HG03432 (cell line): ENCODE results near the gene CYP39A1.

ENCODE experiments used
- ATAC-seq: cut with Tn5 transposase; IDR thresholded peaks from one replicate; pipeline ENCODE4 v1.9.1; 2021; ENCODE audit warnings: mild to moderate bottlenecking, moderate library complexity; ENCODE audit not compliant: unreplicated experiment

The CYP39A1 gene

GRCh38 chr6:46652603-46653438, at the start of gene CYP39A1, which contains the start of gene SLC25A27:
TSS of gene CYP39A1 (minus strand) at chr6:46652818. CDS start at chr6:46652582, 236 bp downstream.
TSS of gene SLC25A27 (plus strand) at chr6:46652975. CDS start at chr6:46653193, 218 bp downstream.
- peak; percentile 100 for ATAC-seq

- no peak for ATAC-seq
Observed at GRCh38 chr6:46699970-46700369, 47.4 kb upstream of the CYP39A1 start.

- no peak for ATAC-seq
Observed at GRCh38 chr6:46690911-46691451, 38.4 kb upstream of the CYP39A1 start.

- no peak for ATAC-seq
Observed at GRCh38 chr6:46690141-46690755, 37.6 kb upstream of the CYP39A1 start.

GRCh38 chr6:46689657-46690056, 37.0 kb upstream of the CYP39A1 start:
- ATAC-seq = no peak

GRCh38 chr6:46688966-46689335, 36.3 kb upstream of the CYP39A1 start:
- no peak for ATAC-seq

GRCh38 chr6:46688117-46688965, 35.7 kb upstream of the CYP39A1 start:
- ATAC-seq = no peak

- no peak for ATAC-seq
Observed at GRCh38 chr6:46687619-46688097, 35.0 kb upstream of the CYP39A1 start, which contains the start of gene TDRD6. TSS of gene TDRD6 (plus strand) at chr6:46687885. CDS start at chr6:46688129, 244 bp downstream.

- ATAC-seq = no peak
Observed at GRCh38 chr6:46684771-46685170, 32.2 kb upstream of the CYP39A1 start.

- ATAC-seq = no peak
Observed at GRCh38 chr6:46677314-46677654, 24.7 kb upstream of the CYP39A1 start.

GRCh38 chr6:46676604-46677313, 24.1 kb upstream of the CYP39A1 start:
- no peak for ATAC-seq

GRCh38 chr6:46674410-46674809, 21.8 kb upstream of the CYP39A1 start:
- no peak for ATAC-seq

GRCh38 chr6:46667377-46667776, 14.8 kb upstream of the CYP39A1 start:
- ATAC-seq = no peak

GRCh38 chr6:46661483-46661882, 8.9 kb upstream of the CYP39A1 start:
- ATAC-seq = no peak

GRCh38 chr6:46657642-46658041, 5.0 kb upstream of the CYP39A1 start:
- no peak for ATAC-seq

GRCh38 chr6:46655803-46656202, 3.2 kb upstream of the CYP39A1 start:
- no peak for ATAC-seq

GRCh38 chr6:46653439-46654195, 999 bp upstream of the CYP39A1 start:
- no peak for ATAC-seq

- no peak for ATAC-seq
Observed at GRCh38 chr6:46652232-46652602, 401 bp downstream of the CYP39A1 start.

GRCh38 chr6:46651816-46652215, 802 bp downstream of the CYP39A1 start:
- ATAC-seq = no peak

- no peak for ATAC-seq
Observed at GRCh38 chr6:46651006-46651405, 1.6 kb downstream of the CYP39A1 start.
